Astrocyte of the cerebellum (primary cell): ENCODE measurements around the gene RABGAP1.

ENCODE experiments used
- DNase-seq: peaks from one replicate; pipeline ENCODE4 v3.0.0-alpha.2; 2011; ENCODE audit warnings: low read depth
- H3K4me3 ChIP-seq: 2 replicates; pipeline ENCODE4 v1.5.1; 2011; ENCODE audit warnings: mild to moderate bottlenecking, low read depth, low read length, moderate library complexity
- in situ Hi-C: cut with HindIII; loops from 2 replicates; pipeline ENCODE4 v1.10.0; 2017; ENCODE audit warnings: low sequenced_read_pairs
- TF ChIP-seq, protein P1 (sequence below): IDR thresholded peaks from 2 replicates; pipeline ENCODE4 v1.5.1; 2012; ENCODE audit warnings: low read length, low read depth, moderate library complexity, mild to moderate bottlenecking; ENCODE audit errors: missing control alignments

Gene RABGAP1

DNA sequence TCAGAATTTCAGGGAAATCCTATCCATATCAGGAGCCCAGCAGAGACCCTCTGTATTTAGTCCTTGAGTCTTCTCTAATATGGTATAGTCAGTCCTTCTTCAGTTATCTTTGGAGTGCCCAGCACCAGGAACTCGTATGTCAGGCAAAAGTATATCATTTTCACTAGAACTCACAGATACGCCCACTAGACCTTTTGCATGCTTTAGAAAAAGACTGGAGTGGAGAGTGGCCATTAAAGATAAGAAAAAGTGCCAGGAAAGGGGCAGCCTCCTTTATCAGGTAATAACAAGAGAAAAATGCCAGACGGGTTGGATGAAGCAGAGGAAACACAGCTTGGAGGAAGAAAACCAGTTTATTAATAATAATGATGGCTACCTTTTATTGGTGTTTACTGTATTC, 156.2 kb downstream of the RABGAP1 start:
- in situ Hi-C loops: no loop called here
- no peak overlapping the region for H3K4me3 ChIP-seq
- TF ChIP-seq, protein P1, sequence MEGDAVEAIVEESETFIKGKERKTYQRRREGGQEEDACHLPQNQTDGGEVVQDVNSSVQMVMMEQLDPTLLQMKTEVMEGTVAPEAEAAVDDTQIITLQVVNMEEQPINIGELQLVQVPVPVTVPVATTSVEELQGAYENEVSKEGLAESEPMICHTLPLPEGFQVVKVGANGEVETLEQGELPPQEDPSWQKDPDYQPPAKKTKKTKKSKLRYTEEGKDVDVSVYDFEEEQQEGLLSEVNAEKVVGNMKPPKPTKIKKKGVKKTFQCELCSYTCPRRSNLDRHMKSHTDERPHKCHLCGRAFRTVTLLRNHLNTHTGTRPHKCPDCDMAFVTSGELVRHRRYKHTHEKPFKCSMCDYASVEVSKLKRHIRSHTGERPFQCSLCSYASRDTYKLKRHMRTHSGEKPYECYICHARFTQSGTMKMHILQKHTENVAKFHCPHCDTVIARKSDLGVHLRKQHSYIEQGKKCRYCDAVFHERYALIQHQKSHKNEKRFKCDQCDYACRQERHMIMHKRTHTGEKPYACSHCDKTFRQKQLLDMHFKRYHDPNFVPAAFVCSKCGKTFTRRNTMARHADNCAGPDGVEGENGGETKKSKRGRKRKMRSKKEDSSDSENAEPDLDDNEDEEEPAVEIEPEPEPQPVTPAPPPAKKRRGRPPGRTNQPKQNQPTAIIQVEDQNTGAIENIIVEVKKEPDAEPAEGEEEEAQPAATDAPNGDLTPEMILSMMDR: no peak

GRCh38 chr9:123097430-123098095, 156.7 kb downstream of the RABGAP1 start:
- TF ChIP-seq, protein P1: no peak
- no peak overlapping the region for H3K4me3 ChIP-seq
- no peak for DNase-seq
- in situ Hi-C loops: no loop called here

More for the DNA sequence above, 156.2 kb downstream of the RABGAP1 start:
- no peak for DNase-seq

DNA sequence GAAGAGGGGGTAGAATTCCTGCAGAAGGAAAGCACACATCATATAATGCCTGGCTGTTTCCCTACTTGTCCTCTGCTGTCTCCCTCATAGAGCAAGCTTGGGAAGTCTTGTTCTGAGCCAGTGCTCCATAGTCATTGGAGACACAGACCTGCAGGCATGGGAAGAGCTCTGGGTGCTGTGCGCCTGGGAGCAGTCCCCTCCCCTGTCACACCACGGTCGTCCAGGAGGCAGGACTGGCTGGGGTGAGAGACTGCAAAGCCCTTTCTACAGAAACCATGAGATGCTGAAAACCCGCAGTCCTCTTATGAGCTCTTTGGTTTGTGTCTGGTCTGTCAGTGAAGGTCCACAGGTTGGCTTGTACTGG, 157.3 kb downstream of the RABGAP1 start:
- DNase-seq: no peak
- no peak overlapping the region for H3K4me3 ChIP-seq
- in situ Hi-C loops: no loop called here
- TF ChIP-seq, protein P1: no peak

GRCh38 chr9:123099042-123099441, 158.2 kb downstream of the RABGAP1 start:
- H3K4me3 ChIP-seq: no peak overlapping the region
- DNase-seq: no peak
- TF ChIP-seq, protein P1: no peak
- in situ Hi-C loops: no loop called here

- no peak overlapping the region for H3K4me3 ChIP-seq
- in situ Hi-C loops: no loop called here
- TF ChIP-seq, protein P1: no peak
- no peak for DNase-seq
Observed at GRCh38 chr9:123099548-123099947, 158.7 kb downstream of the RABGAP1 start.

GRCh38 chr9:123102375-123103113, 161.7 kb downstream of the RABGAP1 start:
- no peak overlapping the region for H3K4me3 ChIP-seq
- in situ Hi-C loops: no loop called here
- TF ChIP-seq, protein P1: peak; percentile 46
- DNase-seq: no peak
